Bone marrow (tissue), 2 donors: ENCODE data around the gene VAT1L.
"Not testable (repeated sequence)": the region's sequence is repeated elsewhere in the genome, so short reads cannot be mapped to it uniquely, and the experiment has no call there.

Experiments
- DNase-seq, 2 donors: peaks; one replicate each; lab custom pipeline; 2025; lab: John Stamatoyannopoulos, UW

VAT1L gene

DNA sequence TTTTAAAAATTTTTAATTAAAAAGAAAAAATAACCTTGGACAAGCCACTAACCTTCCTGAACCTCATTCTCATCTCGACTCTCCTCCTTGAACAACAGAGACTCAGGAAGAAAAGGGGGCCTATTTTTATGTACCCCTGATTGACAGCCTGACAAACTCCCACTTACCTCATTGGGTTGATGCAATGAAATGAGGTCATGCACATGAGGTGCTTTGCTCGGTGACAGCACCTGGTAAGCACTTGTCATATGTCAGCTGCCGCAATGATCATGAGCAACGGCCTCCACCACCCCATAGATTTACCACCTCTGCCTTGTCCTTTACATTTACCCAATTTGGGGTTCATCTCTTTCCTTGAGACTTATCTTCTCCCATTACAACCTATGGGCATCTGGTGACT, 167.9 kb downstream of the VAT1L start:
- DNase-seq = no peak

DNA sequence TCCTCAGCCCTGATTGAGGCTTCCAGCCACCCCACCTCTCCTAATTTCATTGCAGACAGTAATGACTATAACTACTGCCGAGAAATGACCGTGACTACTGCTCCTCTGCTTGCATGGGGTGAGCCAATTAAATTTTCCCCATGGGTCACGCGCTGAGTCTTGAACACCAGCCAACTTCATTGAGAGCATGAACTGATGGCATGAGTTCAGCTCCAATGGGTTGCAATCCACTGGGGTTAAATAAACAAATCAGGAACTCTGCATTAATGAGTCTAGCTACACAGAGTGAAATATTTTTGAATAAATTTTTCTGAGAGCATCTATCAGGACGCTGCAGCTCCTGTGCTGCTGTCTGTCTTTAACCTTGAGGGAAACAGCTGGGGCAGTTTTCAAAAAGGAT, 172.4 kb downstream of the VAT1L start:
- DNase-seq = no peak

DNA sequence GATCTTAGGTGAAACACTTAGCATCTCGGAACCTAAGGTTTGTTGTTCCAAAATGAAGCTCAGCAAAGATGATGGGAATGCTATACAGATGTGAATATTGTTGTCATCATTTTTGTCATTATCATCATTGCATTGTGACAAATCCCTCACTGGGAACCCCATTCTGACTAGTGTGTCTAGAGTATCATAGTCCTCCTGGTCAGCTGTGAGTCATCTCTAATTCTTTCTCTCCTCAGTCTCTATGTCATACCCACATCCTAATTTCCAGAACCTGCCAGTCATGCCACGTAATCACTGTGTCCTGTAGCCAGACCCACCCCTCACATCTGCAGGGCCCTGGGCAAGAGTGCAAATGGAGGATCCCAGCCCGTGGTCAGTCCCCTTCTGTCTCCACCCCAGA, 173.4 kb downstream of the VAT1L start:
- no peak for DNase-seq

DNA sequence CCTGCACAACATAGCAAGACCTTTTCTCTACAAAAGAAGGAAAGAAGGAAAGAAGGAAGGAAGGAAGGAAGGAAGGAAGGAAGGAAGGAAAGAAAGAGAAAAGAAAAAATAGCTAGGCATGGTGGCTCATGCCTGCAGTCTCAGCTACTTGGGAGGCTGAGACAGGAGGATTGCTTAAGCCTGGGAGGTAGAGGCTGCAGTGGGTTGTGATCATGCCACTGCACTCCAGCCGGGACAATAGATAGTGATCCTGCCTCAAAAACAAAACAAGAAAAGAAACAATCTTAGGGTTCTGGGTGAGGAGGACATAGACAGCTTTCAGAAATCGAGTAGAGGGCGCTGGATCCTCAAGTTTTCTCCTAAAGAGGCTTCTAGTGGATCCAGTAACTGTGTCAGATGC, 174.3 kb downstream of the VAT1L start:
- DNase-seq = no peak

DNA sequence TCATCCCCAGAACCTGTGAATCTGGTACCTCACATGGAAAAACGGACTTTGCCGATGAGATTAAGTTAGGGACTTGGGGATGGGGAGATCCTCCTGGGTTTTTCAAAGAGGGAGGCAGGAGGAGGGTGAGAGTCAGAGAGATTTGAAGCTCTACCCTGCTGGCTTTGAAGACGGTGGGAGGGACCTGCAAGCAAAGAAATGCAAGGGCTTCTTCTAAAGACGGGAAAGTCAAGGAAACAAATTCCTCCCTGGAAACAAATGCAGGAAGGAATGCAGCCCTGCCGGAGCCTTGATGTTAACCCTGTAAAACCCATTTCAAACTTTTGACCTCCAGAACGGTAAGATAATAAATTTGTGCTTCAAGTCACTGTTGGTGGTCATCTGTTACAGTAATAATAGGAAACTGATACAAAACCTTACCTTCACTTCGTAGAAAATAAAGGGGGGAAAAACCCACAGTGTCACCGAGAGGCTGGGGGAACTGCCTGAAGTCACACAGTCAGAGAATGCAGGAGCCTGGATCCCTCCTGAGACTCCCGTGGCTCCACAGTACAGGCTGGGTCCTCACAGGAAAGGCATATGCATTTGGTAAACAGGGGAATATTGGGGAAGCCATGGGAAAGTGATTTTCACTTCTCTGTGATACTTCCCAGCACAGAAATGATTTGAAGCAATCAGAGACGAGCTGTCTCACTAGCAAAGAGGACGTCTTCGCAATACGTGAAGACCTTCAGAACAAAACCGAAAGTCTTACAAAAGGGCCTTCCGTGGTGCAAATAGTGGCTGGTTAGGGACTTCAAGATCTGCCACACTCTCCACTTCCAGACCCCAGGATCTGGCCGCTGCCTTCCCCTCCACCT, 175.1 kb downstream of the VAT1L start:
- DNase-seq = no peak

DNA sequence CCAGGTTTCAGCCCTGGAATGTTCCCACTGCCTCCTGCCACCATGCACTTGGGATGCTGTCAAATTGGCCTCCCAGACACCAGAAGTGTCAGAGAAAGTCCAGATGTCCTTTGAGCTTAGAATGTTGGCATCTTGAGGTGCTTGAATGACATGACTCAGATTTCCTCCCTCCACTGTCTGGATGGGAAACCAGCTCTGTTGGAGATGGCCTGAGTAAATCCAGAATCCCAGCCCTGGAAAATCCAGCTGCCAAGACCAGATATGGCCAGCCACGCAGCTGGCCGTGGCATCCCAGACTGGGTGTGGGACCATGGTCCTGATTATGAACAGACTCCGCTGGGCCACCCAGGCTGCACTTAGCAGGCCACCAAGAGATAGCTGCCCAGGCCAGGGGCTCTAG, 177.0 kb downstream of the VAT1L start:
- no peak for DNase-seq

DNA sequence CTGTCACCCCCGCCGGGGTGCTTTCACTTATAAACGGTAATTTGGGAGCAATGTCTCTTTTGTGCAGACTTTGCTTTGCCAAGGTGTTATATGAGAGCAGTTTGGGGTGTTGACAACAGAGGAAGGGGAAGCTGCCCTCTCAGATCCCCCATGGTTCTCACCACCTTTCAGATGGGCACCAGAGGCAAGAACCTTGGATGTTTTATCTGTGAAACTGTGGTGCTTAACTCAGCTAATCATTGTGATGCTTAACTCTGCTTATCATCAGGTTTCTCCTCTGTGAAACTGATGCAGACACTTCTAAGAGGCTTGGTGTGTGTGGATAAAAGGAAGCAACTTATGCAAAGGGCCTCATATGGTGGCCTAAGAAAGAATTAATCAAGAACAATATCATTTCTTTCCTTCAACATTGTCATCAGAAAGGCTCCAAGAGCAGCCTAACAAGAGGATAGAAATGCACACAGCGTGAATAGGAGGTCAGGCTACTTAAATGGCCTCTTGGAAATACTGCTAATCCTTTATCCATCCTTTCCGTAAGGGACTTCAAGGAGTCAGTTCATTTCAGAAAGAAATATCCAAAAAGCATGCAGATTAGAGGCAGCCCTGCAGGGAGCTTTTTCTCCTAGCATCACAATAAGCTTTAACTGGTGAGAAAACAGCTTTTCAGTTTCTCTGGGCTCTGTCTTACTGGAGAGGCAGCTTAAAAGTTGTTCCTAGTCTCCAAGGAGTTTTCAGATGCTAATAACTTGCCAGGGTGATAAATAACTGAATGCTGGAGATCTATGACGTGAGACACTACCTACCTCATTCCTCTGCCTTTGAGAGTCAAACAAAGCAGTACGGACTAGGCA, 178.9 kb downstream of the VAT1L start:
- no peak for DNase-seq

DNA sequence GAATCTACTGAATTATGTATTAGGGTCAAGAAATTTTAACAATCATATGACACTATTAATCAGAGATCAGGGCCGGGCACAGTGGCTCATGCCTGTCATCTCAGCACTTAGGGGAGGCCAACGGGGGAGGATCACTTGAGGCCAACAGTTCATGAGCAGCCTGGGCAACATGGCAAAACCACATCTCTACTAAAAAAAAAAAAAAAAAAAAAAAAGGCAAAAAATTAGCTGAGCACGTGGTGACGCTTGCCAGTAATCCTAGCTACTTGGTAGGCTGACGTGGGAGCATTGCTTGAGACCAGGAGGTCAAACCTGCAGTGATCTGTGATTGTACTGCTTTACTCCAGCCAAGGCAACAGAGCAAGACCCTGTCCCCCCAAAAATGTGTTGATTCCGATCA, 181.5 kb downstream of the VAT1L start:
- no peak for DNase-seq

DNA sequence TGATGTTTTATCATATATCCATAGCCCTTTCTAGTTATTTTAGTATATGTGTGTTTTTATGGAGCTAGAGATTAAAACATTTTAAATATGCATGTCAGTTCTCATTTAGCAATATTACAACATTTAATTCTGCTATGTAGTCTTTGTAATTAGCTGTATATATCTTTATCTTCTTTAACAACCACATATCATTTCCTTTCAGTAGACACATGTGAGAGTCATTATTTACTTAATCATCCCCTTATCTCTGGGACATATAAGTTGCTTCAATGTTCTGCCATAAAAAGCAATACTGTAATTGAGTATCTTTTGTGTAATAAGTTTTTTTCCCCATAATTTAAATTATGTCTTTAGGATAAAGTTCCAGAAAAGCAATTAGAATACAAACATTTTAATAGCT, 182.0 kb downstream of the VAT1L start:
- no peak for DNase-seq

DNA sequence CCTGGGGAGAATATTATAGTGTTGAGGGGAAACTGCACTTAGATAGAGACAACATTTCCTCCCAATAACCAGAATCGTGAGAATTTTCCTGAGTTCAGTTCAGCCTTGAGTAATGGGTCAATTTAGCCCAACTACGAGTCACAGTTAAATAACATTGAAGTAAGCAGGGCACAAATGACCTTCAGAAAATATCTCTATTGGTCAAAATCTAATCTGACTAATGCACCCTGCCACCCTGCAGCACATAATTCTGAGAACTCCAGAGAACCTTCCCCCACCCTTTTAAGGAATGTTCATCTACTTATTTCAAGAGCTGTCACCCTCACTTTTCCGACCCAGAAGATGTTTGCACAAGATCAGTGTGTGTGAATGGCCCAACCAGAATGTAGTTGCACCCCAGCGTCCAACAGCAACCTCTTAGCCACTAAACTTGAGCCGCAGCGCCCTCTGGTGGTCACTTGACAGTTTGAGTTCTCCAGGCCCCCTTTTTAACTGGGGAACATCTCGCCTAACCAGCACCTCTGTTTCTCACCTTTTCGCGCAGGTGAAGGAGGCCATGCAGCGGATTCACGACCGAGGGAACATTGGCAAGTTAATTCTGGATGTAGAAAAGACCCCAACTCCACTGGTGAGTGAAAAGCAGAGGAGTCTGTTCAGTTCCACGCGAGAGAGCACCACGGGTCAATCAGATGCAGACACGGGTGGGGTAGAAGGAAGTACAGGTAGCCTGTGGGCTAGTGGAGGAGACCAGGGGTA, 183.1 kb downstream of the VAT1L start:
- peak; percentile 38 to 48 for DNase-seq

DNA sequence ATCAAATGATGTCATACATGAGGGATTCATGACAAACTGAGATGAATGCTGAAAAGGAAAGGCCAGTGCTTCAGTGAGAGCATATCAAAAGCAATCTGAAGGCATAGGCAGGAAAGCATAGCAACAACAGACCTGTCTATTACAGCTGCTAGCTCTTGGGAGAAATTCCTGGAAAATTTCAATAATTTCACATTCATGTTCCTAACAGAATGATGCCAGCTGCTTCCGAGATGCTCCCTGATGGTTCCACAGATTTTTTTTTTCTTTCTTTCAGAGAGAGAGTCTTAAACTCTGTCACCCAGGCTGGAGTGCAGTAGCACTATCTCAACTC, 183.7 kb downstream of the VAT1L start:
- no peak for DNase-seq

DNA sequence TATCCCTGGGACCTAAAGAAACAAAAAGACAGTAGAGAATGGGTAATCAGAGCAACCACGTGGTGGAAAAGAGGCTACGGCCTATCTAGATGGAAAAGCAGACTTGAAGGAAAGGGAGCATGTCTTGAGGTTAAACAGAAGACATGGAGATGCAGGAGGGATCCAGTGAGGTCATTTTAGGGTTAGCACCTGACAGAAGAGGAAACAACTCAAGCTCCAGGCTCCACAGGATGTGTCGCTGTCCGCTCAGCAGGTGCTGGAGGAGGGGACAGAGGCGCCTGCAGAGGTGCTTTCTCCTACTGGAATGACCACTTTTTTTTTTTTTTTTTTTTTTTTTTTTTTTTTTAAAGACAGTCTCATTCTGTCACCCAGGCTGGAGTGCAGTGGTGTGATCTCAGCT, 186.5 kb downstream of the VAT1L start:
- no peak for DNase-seq

DNA sequence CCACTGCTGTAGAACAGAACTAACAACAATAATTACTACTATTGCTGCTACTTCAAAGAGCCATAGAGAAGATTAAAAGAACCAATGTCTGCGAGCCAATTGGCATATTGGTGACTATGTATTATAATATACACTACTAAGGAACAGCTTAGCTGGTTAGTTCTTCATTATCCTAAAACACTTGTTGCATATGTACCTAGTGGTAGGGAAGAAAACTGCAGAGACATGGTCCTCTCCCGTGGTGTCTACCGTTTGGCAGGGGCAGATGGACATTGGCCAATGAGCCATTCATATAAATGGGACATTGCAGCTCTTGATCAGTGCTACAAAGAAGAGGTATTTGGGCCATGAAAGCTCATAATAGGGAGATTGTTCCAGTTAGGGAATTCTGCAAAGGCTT, 187.6 kb downstream of the VAT1L start:
- no peak for DNase-seq

DNA sequence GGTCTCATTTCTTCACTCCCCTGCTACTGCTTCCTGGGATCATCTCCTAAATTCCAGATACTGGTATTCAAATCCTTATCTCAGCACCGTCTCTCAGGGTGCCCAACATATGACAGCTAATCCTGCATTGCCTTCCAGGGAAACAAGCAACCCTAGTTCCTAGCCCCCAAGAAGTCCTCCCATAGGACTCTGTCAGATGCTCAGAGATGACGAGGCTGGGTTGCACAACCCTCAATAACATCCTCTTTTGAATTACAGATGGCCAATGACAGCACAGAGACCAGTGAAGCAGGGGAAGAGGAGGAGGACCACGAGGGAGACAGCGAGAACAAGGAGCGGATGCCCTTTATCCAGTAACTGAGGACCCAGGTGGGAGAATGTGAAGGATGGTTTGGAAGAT, 189.0 kb downstream of the VAT1L start:
- peak in 1 of 2 donors; percentile 1 for DNase-seq

DNA sequence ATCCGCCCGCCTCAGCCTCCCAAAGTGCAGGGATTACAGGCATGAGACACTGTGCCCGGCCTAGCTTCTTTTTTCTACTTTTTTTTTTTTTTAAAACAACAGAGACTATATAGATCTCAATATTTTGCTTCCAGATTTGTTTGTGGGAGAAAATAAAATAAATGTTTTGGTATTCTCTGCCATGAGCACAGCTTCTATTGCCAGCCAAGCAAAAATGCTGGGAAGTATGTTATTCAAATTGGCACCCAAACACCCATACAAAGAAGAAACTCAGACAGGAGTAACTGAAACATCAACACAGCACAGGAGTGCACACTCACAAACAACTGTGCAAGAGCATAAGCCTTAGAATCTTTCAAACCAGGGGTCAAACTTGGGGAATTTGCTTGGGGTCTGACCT, 196.7 kb downstream of the VAT1L start:
- no peak for DNase-seq

DNA sequence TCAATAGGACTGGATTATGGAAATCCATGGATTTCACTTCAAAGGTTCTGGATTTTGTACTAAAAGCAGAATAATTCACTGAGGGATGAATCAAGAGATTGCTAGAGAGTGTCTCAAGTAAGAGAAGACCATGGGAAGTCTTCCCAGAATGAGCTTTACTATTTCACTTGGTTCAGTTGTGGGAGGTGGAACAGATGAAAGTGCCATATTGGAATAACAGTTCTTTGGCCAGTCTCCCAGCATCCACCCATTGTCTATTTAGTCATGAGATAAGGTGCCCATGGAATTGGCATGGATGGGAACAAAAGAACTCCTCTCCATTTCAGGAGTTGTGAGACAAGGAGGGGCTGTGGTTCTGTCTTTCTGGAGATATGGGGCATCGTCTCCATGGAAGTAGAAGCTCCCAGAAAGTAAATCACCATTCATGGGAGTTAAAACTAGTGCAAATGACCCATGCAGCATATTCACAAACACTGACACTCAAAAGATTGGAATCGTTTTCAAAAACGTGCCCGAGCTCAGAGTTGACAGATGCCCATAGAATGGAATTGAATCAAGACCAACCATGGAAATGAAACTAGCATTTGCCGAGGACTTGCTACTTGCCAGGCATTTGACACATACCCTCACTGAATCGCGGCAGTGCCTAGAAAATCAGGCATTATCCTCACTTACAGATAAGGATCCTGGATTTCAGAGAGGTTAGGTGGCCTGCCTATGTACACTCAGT, 197.8 kb downstream of the VAT1L start:
- DNase-seq = no peak

DNA sequence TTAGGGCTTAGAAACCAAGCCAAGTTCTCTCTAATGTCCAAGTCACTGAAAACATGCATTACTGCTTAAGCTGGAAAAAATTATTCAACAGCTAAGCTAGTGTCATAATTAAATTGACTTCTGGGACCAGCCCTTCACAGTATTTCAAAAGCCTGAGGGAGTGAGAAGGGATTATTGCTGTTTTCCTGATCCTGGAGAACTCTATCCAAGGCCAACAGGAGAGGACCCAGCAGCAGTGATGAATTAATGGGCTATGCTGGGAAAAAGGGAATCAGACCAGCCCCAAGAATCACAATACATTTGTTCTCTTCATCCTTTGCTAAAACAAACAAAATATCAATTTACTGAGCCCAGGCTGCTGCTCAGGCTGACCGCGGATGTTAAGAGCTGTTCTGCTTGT, 199.4 kb downstream of the VAT1L start:
- no peak for DNase-seq

DNA sequence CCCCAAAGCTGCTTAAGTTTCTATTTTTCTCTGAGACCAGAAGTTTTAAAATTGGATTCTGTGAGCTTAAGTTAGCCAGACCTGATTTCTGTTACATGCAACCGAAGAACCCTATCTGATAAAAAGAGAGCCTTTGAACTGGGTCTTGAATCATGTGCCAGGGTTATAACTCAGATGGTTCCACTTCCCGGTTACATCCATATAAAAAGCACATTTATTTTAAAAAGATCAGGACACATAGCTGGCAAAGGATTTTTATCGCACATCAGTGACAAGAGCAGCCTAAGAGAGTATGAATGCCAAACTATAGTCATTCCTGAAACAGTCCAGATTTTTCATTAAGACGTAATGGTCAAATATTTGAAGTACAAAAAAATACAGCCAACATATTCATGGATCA, 201.5 kb downstream of the VAT1L start:
- DNase-seq = no peak

DNA sequence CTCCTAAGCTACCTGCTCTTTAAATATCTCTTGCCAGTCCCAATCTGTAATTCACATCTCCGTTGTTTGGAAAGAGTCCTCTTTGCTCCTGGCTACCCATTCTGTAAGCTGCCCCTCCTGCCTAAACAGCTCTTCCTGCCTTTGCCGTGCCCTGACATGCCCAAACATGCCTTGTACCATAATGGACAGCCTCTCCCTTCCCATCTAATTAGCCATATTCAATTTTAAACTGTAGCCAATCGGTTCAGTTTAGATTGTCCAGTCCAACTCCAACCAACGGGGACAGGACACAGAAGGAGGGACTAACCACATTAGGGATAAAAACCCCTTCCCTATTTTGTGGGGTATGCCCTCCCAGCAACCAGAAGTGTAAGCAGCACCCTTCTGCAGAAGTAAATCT, 203.3 kb downstream of the VAT1L start:
- no peak for DNase-seq

DNA sequence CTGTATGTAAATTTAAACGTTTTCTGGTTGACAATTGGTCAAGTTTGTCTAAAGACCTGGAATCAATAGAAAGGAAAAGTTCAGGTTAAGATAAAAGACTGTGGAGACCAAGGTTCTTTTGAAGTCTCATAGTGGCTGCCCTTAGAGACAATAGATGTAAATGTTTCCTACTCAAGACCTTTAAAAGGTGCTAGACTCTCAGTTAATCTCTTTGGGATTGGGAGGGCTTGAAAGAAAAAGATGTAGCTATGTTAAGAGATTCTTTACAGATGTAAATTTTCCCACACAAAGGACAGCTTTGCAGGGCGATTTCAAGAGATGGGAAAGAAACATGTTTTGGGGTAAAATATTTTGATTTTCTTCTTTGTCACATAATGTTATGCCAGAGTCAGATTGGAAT, 204.0 kb downstream of the VAT1L start:
- DNase-seq = not testable (repeated sequence)

DNA sequence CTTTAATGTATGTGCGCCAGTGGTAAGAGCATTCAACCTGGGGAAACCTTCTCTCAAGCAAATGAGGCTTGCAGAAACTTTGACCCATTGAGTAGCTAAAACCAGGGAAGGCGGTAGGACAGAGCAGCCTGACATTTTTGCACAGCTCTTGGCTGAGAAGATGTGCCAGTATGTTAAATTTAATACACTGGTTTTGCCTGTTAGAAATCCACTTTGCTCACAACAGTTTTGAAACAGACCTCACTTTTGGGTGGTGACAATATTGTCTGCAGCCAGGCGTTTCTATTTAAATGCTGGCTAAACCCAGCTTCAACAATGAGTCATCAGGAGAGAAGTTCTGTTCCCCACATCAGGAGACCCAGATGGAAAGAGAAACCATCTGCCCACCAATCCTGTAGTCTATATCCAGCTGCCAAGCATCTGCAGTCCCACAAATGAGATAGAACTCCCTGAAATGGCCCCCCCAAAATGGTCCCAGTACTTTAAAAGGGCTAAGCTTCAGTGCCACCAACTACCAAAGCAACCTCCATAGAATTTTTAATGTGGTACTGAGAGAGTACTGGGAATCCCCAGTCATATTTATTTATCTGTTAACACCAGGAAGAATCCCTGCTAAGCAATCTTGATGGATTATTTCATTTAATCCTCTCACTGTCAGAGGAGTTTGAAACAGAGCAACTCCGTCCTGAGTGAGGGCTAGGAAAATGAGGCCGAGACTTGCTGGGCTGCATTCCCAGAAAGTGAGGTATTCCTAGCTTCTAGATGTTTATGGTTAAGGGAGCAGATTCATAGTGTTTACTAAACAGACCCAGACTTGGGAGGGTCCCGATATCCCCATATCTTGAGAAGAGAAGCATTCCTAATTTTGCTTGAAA, 205.0 kb downstream of the VAT1L start:
- no peak for DNase-seq
